ENCODE measurements around the gene OR6C70.

The OR6C70 gene

DNA sequence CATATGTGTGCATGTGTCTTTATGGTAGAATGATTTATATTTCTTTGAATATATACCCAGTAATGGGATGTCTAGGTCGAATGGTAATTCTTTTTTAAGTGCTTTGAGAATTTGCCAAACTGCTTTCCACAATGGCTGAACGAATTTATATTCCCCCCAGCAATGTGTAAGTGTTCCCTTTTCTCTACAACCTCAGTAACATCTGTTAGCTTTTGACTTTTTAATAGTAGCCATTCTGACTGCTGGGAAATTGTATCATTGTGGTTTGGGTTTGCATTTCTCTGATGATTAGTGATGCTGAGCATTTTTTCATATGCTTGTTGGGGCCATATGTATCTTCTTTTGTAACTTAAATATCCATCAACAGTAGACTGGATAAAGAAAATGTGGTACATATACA lies 31.7 kb upstream of the OR6C70 start:
- TF ChIP-seq, protein P1, sequence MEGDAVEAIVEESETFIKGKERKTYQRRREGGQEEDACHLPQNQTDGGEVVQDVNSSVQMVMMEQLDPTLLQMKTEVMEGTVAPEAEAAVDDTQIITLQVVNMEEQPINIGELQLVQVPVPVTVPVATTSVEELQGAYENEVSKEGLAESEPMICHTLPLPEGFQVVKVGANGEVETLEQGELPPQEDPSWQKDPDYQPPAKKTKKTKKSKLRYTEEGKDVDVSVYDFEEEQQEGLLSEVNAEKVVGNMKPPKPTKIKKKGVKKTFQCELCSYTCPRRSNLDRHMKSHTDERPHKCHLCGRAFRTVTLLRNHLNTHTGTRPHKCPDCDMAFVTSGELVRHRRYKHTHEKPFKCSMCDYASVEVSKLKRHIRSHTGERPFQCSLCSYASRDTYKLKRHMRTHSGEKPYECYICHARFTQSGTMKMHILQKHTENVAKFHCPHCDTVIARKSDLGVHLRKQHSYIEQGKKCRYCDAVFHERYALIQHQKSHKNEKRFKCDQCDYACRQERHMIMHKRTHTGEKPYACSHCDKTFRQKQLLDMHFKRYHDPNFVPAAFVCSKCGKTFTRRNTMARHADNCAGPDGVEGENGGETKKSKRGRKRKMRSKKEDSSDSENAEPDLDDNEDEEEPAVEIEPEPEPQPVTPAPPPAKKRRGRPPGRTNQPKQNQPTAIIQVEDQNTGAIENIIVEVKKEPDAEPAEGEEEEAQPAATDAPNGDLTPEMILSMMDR (IDR thresholded peaks at IDR 0.05; ENCODE audit: low read length), result no peak
- TF ChIP-seq EZH2 (IDR thresholded peaks at IDR 0.05; ENCODE audit: borderline replicate concordance, low read length), result no peak
- H3K27ac ChIP-seq (ENCODE audit: low read depth, low read length, poor library complexity, severe bottlenecking), result no peak overlapping the region
- H3K4me2 ChIP-seq (ENCODE audit: low read length), result no peak overlapping the region
- no peaks in the 10 kb centered on the region for H3K79me2 ChIP-seq (ENCODE audit: insufficient read depth, low read length)
- H3K4me3 ChIP-seq (ENCODE audit: low read depth, low read length, poor library complexity, severe bottlenecking), result no peak overlapping the region
- H3K4me1 ChIP-seq (ENCODE audit: insufficient read depth, low read length, severe bottlenecking), result no peaks in the 10 kb centered on the region
- no peak overlapping the region for H3K9ac ChIP-seq (ENCODE audit: low read length)
- H2AFZ ChIP-seq (ENCODE audit: low read length), result no peak overlapping the region
- H3K36me3 ChIP-seq (ENCODE audit: insufficient read depth, low read length), result no peaks in the 10 kb centered on the region
- H3F3A ChIP-seq (ENCODE audit: insufficient read depth, low read length), result no peaks in the 10 kb centered on the region
- H4K20me1 ChIP-seq (ENCODE audit: insufficient read depth, low read length), result no peaks in the 10 kb centered on the region
- H3K9me2 ChIP-seq (ENCODE audit: low read depth, low read length), result no peaks in the 10 kb centered on the region
- no peaks in the 10 kb centered on the region for H3K9me3 ChIP-seq (ENCODE audit: low read length)
- H3K27me3 ChIP-seq (ENCODE audit: insufficient read depth, low read length), result no peaks in the 10 kb centered on the region

DNA sequence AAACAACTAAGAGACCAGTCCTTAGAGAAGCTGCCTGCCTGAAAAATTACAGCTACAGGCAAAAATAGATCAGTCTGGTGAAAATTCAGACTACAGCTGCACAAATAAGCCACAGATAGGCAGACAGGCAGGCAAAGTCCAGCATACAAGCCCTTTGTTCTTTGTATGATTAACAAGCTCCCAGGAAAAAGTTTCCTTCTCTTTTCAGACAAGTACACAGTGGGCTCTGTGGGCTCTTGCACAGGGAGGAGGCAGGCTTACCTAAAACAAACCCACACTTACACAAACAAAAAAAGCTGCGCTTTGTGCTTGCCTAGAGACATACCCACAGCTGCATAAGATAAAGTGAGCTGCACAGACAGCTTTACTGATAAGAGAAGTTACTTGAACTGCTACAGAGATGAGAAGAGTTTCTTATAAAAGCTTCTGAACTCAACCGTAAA lies 29.9 kb upstream of the OR6C70 start:
- Histone ChIP-seq H3K79me2 (ENCODE audit: insufficient read depth, low read length) (no peaks in the 10 kb centered on the region), H4K20me1 (ENCODE audit: insufficient read depth, low read length) (no peaks in the 10 kb centered on the region), H3K27ac (ENCODE audit: low read depth, low read length, poor library complexity, severe bottlenecking) (no peak overlapping the region), H3K9me3 (ENCODE audit: low read length) (no peaks in the 10 kb centered on the region), H3K4me1 (ENCODE audit: insufficient read depth, low read length, severe bottlenecking) (no peaks in the 10 kb centered on the region), H3K4me3 (ENCODE audit: low read depth, low read length, poor library complexity, severe bottlenecking) (no peak overlapping the region), H3K36me3 (ENCODE audit: insufficient read depth, low read length) (no peaks in the 10 kb centered on the region), H3K27me3 (ENCODE audit: insufficient read depth, low read length) (no peaks in the 10 kb centered on the region), H3K9ac (ENCODE audit: low read length) (no peak overlapping the region), H3K4me2 (ENCODE audit: low read length) (no peak overlapping the region), H3F3A (ENCODE audit: insufficient read depth, low read length) (no peaks in the 10 kb centered on the region), H3K9me2 (ENCODE audit: low read depth, low read length) (no peaks in the 10 kb centered on the region), H2AFZ (ENCODE audit: low read length) (no peak overlapping the region)
- TF ChIP-seq, protein P1 (IDR thresholded peaks at IDR 0.05; ENCODE audit: low read length), result no peak
- no peak for TF ChIP-seq EZH2 (IDR thresholded peaks at IDR 0.05; ENCODE audit: borderline replicate concordance, low read length)

GRCh38 chr12:55499231-55499630 lies 29.3 kb upstream of the OR6C70 start:
- no peak overlapping the region for H3K4me3 ChIP-seq (ENCODE audit: low read depth, low read length, poor library complexity, severe bottlenecking)
- H3K9me3 ChIP-seq (ENCODE audit: low read length), result no peaks in the 10 kb centered on the region
- H3K4me2 ChIP-seq (ENCODE audit: low read length), result no peak overlapping the region
- TF ChIP-seq, protein P1 (IDR thresholded peaks at IDR 0.05; ENCODE audit: low read length), result no peak
- TF ChIP-seq EZH2 (IDR thresholded peaks at IDR 0.05; ENCODE audit: borderline replicate concordance, low read length), result no peak
- H3F3A ChIP-seq (ENCODE audit: insufficient read depth, low read length), result no peaks in the 10 kb centered on the region
- H2AFZ ChIP-seq (ENCODE audit: low read length), result no peak overlapping the region
- H3K9ac ChIP-seq (ENCODE audit: low read length), result no peak overlapping the region
- H3K9me2 ChIP-seq (ENCODE audit: low read depth, low read length), result no peaks in the 10 kb centered on the region
- no peak overlapping the region for H3K27ac ChIP-seq (ENCODE audit: low read depth, low read length, poor library complexity, severe bottlenecking)
- no peaks in the 10 kb centered on the region for H3K36me3 ChIP-seq (ENCODE audit: insufficient read depth, low read length)
- no peaks in the 10 kb centered on the region for H4K20me1 ChIP-seq (ENCODE audit: insufficient read depth, low read length)
- no peaks in the 10 kb centered on the region for H3K79me2 ChIP-seq (ENCODE audit: insufficient read depth, low read length)
- no peaks in the 10 kb centered on the region for H3K27me3 ChIP-seq (ENCODE audit: insufficient read depth, low read length)
- no peaks in the 10 kb centered on the region for H3K4me1 ChIP-seq (ENCODE audit: insufficient read depth, low read length, severe bottlenecking)

Data from OCI-LY1 (cell line).